GM12878 (cell line): Measurements from ENCODE around the gene MAN2B1.

Source experiments
- ATF2 ChIP-seq: IDR thresholded peaks from 2 replicates; pipeline ENCODE4 v1.6.1; 2012; ENCODE audit warnings: low read length, inconsistent platforms
- CEBPB ChIP-seq, 2 experiments: fragments of 150-350 bp in 1 of 2; IDR thresholded peaks; 2 replicates each; pipeline ENCODE4 v1.6.1; 2012 to 2014; ENCODE audit warnings: low read depth in 2 of 2, low read length in 2 of 2, borderline replicate concordance in 1 of 2, inconsistent platforms in 1 of 2
- ESRRA ChIP-seq: IDR thresholded peaks from 2 replicates; pipeline ENCODE4 v1.6.1; 2012; ENCODE audit warnings: mild to moderate bottlenecking, low read length, improper control_type of control experiment
- EZH2 ChIP-seq: IDR thresholded peaks from 2 replicates; pipeline ENCODE4 v1.6.1; 2012; ENCODE audit warnings: low read depth, mild to moderate bottlenecking, control low read depth, inconsistent platforms, low read length, borderline replicate concordance; ENCODE audit not compliant: control insufficient read depth
- HDAC6 ChIP-seq: fragments of 200-600 bp; sonication (generic); IDR thresholded peaks from one replicate; pipeline ENCODE4 v1.8.0; 2017; ENCODE audit warnings: antibody characterized with exemption; ENCODE audit not compliant: unreplicated experiment
- MLLT1 ChIP-seq: fragments of 450-650 bp; IDR thresholded peaks from 2 replicates; pipeline ENCODE4 v1.6.1; 2016; ENCODE audit warnings: mild to moderate bottlenecking
- NFYB ChIP-seq: IDR thresholded peaks from 2 replicates; pipeline ENCODE4 v1.6.1; 2011; ENCODE audit warnings: low read depth, mild to moderate bottlenecking, low read length, improper control_type of control experiment, moderate library complexity; ENCODE audit not compliant: insufficient read depth
- NR2C1 ChIP-seq: fragments of 450-650 bp; IDR thresholded peaks from 2 replicates; pipeline ENCODE4 v1.6.1; 2017; ENCODE audit warnings: antibody characterized with exemption, mild to moderate bottlenecking, moderate library complexity
- POLR2A ChIP-seq: IDR thresholded peaks from 2 replicates; pipeline ENCODE4 v1.6.1; 2011; ENCODE audit warnings: low read depth, mild to moderate bottlenecking, low read length
- POLR2AphosphoS5 ChIP-seq: IDR thresholded peaks from 2 replicates; pipeline ENCODE4 v1.6.1; 2011; ENCODE audit warnings: mild to moderate bottlenecking, low read length, inconsistent platforms
- RCOR1 ChIP-seq: conservative IDR thresholded peaks from 2 replicates; pipeline ENCODE4 v1.6.1; 2012; ENCODE audit warnings: low read depth, low read length, improper control_type of control experiment
- SIN3A ChIP-seq: IDR thresholded peaks from 2 replicates; pipeline ENCODE4 v1.6.1; 2012; ENCODE audit warnings: low read depth, low read length, improper control_type of control experiment
- TAF1 ChIP-seq: IDR thresholded peaks from 2 replicates; pipeline ENCODE4 v1.6.1; 2011; ENCODE audit warnings: mild to moderate bottlenecking, low read depth, low read length, borderline replicate concordance
- TF ChIP-seq, protein P1 (sequence below), 3 experiments: IDR thresholded peaks in 2 of 3; conservative IDR thresholded peaks in 1 of 3; 2 replicates each; pipeline ENCODE4 v1.5.1; 2011; ENCODE audit warnings: low read depth in 3 of 3, low read length in 3 of 3, mild to moderate bottlenecking in 3 of 3, control low read depth in 2 of 3, moderate library complexity in 2 of 3, inconsistent platforms in 1 of 3, mixed read lengths in 1 of 3; ENCODE audit not compliant: control insufficient read depth in 2 of 3, insufficient read depth in 1 of 3; ENCODE audit errors: extremely low read depth in 1 of 3

DNA sequence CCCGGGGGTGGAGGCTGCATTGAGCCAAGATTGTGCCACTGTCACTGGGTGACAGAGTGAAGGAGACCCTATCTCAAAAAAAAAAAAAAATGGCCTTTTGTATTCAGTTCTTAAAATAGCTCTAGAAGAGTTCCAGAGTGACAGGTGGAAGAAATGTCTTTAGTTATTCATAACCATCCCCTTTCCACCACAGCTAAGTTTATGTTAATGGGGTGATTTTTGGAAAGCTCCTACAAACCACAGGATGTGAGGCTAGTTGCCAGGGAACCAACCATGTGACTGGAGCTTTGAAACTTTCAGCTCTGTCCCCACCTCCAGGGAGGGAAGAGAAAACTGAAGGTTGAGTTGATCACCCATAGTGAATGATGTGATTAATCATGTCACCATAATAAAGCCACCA, 62.8 kb downstream of the MAN2B1 start:
- TF ChIP-seq POLR2A = no peak
- TF ChIP-seq ESRRA = no peak
- no peak for TF ChIP-seq HDAC6
- no peak for TF ChIP-seq POLR2AphosphoS5
- no peak for TF ChIP-seq RCOR1
- TF ChIP-seq EZH2 = no peak
- no peak for TF ChIP-seq TAF1
- TF ChIP-seq ATF2 = no peak
- no peak for TF ChIP-seq NR2C1
- TF ChIP-seq NFYB = no peak
- TF ChIP-seq, protein P1, sequence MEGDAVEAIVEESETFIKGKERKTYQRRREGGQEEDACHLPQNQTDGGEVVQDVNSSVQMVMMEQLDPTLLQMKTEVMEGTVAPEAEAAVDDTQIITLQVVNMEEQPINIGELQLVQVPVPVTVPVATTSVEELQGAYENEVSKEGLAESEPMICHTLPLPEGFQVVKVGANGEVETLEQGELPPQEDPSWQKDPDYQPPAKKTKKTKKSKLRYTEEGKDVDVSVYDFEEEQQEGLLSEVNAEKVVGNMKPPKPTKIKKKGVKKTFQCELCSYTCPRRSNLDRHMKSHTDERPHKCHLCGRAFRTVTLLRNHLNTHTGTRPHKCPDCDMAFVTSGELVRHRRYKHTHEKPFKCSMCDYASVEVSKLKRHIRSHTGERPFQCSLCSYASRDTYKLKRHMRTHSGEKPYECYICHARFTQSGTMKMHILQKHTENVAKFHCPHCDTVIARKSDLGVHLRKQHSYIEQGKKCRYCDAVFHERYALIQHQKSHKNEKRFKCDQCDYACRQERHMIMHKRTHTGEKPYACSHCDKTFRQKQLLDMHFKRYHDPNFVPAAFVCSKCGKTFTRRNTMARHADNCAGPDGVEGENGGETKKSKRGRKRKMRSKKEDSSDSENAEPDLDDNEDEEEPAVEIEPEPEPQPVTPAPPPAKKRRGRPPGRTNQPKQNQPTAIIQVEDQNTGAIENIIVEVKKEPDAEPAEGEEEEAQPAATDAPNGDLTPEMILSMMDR (IDR thresholded peaks at IDR 0.05 in 2 of 3, conservative IDR thresholded peaks at IDR 0.05 in 1 of 3; ENCODE audit: control insufficient read depth in 2 of 3, extremely low read depth in 1 of 3, insufficient read depth in 1 of 3, low read depth in 3 of 3, low read length in 3 of 3) = no peak
- TF ChIP-seq CEBPB (IDR thresholded peaks at IDR 0.05; ENCODE audit: borderline replicate concordance in 1 of 2, low read depth in 2 of 2, low read length in 2 of 2) = no peak
- TF ChIP-seq SIN3A = no peak
- TF ChIP-seq MLLT1 = no peak
